ENCODE results near the gene YLPM1.
A peak's percentile ranks its signal among the peaks of the same experiment; 100 is the strongest.
"Not testable (repeated sequence)": the region's sequence is repeated elsewhere in the genome, so short reads cannot be mapped to it uniquely, and the experiment has no call there.

The YLPM1 gene

GRCh38 chr14:74762917-74763802, at the start of gene YLPM1:
Gene YLPM1, plus strand, starts transcription at chr14:74763316. Its CDS starts 174 bp downstream, at chr14:74763490.
- peak; percentile 84 to 95 (median 91) for DNase-seq

GRCh38 chr14:74713395-74713735, 49.8 kb upstream of the YLPM1 start:
- DNase-seq = no peak

- DNase-seq = no peak
Measured at GRCh38 chr14:74720526-74720925, 42.6 kb upstream of the YLPM1 start.

GRCh38 chr14:74723134-74723533, 40.0 kb upstream of the YLPM1 start:
- DNase-seq = no peak

GRCh38 chr14:74732387-74732786, 30.7 kb upstream of the YLPM1 start:
- DNase-seq = no peak

- DNase-seq = no peak
Measured at GRCh38 chr14:74733221-74733620, 29.9 kb upstream of the YLPM1 start.

GRCh38 chr14:74735125-74735524, 28.0 kb upstream of the YLPM1 start:
- DNase-seq = no peak

GRCh38 chr14:74737753-74738325, 25.3 kb upstream of the YLPM1 start:
- no peak for DNase-seq

- no peak for DNase-seq
Measured at GRCh38 chr14:74739293-74740030, 23.7 kb upstream of the YLPM1 start.

- no peak for DNase-seq
Measured at GRCh38 chr14:74747237-74747636, 15.9 kb upstream of the YLPM1 start.

GRCh38 chr14:74754157-74754556, 9.0 kb upstream of the YLPM1 start:
- DNase-seq = no peak

- DNase-seq = no peak
Measured at GRCh38 chr14:74754899-74755298, 8.2 kb upstream of the YLPM1 start.

- DNase-seq = no peak
Measured at GRCh38 chr14:74756326-74756725, 6.8 kb upstream of the YLPM1 start.

GRCh38 chr14:74758505-74758904, 4.6 kb upstream of the YLPM1 start:
- DNase-seq = not testable (repeated sequence)

GRCh38 chr14:74763803-74764531, 851 bp downstream of the YLPM1 start:
- DNase-seq = peak in 2 of 6 experiments; percentile 7 to 22

GRCh38 chr14:74765721-74766120, 2.6 kb downstream of the YLPM1 start:
- DNase-seq = peak in 3 of 6 experiments; percentile 40 to 52 (median 52)

- DNase-seq = no peak
Measured at GRCh38 chr14:74771399-74771798, 8.3 kb downstream of the YLPM1 start.

GRCh38 chr14:74784634-74785033, 21.5 kb downstream of the YLPM1 start:
- peak in 3 of 6 experiments; percentile 41 to 53 (median 46) for DNase-seq

- DNase-seq = no peak
Measured at GRCh38 chr14:74785056-74785613, 22.0 kb downstream of the YLPM1 start.

- no peak for DNase-seq
Measured at GRCh38 chr14:74786796-74787315, 23.7 kb downstream of the YLPM1 start.

- peak in 3 of 6 experiments; percentile 36 to 52 (median 51) for DNase-seq
Measured at GRCh38 chr14:74792249-74793039, 29.3 kb downstream of the YLPM1 start.

Measured in stimulated activated naive CD4-positive, alpha-beta T cell (primary cell).